HG03521 (cell line): ENCODE results near the gene TMEM116.
"Not testable (repeated sequence)": the region's sequence is repeated elsewhere in the genome, so short reads cannot be mapped to it uniquely, and the experiment has no call there.

Experiments
- ATAC-seq: cut with Tn5 transposase; IDR thresholded peaks from one replicate; pipeline ENCODE4 v1.9.1; 2021; ENCODE audit warnings: mild to moderate bottlenecking, moderate library complexity; ENCODE audit not compliant: unreplicated experiment

Gene TMEM116

DNA sequence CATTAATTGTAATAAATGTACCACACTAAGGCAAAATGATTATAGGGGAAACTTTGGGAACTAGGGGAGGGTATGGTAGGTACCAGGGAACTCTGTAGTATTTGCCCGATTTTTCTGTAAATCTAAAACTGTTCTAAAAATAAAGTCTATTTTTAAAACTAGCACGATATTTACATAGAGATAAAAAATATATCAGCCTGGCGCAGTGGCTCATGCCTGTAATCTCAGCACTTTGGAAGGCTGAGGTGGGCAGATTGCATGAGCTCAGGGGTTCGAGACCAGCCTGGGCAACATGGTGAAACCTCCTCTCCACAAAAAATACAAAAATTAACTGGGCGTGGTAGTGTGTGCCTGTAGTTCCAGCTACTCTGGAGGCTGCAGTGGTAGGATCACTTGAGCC, 32.4 kb downstream of the TMEM116 start:
- no peak for ATAC-seq

DNA sequence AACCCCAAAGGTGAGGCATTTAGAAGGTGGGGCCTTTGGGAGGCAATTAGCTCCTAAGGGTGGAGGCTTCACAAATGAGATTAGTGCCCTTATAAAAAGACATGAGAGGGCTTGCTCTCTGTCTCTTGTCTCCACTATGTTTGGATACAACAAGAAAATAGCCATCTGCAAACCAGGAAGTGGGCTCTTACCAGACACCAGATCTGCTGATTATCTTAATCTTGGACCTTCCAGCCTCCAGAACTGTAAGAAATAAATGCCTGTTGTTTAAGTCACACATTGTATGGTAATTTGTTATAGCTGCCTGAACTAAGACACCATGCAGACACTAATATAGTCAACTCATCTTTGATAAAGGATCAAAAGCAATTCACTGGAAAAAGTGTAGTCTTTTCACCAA, 34.4 kb downstream of the TMEM116 start:
- ATAC-seq, result no peak

DNA sequence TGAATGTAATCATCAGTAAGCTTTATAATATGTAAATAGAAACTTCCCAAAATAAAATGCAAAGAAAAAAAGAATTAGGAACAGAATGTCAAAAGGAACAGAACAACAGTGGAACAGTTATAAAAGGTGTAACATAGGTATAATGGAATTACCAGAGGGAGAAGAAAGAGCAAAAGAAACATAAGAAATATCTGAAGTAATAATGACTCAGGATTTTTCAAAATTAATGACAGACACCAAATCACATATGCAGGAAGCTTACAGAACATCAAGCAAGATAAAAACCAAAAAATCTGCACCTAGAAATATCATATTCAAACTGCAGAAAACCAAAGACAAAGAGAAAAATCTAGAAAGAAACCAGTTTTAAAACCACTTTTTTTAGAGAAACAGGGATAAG, 36.1 kb downstream of the TMEM116 start:
- ATAC-seq, result no peak

DNA sequence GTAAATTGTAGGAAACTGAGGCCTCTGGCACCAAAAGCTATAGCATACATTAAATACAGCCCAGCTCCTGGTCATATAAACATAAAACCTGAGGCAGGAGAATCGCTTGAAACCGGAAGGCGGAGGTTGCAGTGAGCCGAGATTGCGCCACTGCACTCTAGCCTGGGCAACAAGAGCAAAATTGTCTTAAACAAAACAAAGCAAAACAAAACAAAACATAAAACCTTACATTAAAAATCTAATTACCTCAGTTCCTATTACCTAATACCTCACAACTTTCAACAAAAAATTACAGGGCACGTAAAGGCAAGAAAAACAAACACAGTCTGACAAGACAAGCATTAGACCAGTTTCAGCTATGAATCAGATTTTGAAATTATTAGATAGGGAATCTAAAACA, 36.7 kb downstream of the TMEM116 start:
- ATAC-seq, result no peak

DNA sequence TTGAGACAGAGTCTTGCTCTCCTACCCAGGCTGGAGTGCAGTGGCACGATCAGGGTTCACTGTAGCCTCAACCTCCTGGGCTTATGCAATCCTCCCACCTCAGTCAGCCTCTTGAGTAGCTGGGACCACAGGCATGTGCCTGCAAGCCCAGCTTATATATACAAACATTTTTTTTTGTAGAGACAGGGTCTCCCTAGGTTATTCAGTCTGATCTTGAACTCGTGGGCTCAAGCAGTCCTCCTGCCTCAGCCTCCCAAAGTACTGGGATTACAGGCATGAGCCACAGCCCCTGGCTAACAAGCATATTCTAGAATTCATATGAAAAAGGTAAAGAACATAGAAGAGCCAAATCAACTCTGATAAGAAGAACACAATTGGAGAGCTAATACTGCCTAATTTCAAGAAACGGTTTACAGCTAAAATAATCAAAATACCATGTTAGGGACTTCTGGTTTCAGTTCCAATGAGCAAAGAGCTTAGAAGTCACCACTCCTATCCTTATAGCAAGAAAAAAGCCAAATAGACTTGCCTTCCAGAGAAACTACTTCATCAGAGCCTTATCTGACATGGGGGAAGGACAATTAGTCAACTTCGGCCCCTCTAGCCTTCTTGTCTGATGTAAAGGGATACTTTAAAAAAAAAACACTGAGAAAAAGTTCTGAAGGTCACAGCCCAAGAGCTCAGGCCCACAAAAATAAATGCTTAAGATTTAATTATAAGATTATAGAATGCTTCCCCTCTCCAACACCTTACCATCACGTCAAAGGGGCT, 37.6 kb downstream of the TMEM116 start:
- ATAC-seq, result no peak

DNA sequence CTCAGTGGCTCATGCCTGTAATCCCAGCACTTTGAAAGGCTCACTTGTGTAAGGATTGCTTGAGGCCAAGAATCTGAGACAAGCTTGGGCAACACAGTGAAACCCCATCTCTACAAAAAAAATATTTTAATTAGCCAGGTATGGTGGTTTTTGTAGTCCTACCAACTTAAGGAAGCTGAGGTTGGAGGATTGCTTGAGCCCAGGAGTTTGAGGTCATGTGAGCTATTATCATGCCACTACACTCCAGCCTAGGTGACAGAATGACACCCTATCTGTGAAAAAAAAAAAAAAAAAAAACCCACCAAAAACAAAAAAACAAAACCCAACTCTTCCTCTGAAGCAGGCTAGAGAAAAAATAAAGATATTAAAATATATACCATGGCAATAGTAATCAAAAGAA, 41.2 kb downstream of the TMEM116 start:
- ATAC-seq, result no peak

DNA sequence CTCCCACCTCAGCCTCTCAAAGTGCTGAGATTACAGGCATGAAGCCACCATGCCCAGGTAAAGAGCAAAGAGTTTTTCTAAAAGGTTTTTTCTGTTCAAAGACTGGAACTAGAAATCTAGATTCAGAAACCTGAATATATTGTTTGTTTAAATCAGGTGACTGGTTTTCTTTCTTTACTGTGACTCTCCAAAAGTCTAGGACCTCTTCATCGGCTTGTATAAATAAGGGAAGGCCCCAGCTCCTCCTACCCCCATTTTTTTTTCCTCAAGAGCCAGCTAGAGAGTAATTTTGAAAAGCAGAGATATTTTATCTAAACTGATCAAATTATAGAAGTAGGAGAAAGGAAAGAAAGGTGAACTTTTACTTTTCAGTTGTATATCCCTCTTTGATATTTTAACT, 48.0 kb downstream of the TMEM116 start:
- ATAC-seq, result no peak

DNA sequence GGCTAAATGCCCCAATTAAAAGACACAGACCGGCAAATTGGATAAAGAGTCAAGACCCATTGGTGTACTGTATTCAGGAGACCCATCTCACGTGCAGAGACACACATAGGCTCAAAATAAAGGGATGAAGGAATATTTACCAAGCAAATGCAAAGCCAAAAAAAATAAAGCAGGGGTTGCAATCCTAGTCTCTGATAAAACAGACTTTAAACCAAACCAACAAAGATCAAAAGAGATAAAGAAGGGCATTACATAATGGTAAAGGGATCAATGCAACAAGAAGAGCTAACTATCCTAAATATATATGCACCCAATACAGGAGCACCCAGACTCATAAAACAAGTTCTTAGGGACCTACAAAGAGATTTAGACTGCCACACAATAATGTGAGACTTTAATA, 53.4 kb downstream of the TMEM116 start:
- not testable (repeated sequence) for ATAC-seq

DNA sequence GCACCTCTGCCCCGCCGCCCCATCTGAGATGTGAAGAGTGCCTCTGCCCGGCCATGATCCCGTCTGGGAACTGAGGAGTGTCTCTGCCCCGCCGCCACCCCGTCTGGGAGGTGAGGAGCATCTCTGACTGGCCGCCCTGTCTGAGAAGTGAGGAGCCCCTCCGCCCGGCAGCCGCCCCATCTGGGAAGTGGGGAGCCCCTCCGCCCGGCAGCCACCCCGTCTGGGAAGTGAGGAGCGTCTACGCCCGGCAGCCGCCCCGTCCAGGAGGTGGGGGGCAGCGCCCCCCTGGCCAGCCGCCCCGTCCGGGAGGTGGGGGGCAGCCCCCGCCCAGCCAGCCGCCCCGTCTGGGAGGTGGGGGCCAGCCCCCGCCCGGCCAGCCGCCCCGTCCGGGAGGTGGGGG, 55.7 kb downstream of the TMEM116 start:
- not testable (repeated sequence) for ATAC-seq

DNA sequence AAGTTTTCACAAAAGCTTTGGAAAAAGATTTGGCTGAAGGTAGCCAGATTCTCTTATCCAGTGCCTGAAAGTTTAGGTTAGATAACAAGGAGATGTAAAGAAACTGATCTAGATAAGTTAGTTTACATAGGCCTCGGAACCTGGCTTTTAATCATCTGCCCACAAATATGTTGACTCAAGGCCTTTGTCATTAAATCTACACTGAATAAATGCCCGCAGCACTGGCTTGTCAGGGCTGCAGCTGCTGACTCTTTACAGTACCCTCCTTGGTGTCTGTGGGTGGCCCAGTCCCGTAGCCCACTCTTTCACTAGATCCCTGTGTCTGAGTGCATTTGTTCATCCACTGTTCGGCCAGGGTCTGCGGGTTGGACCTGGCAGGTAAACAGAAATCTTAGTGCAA, 58.0 kb downstream of the TMEM116 start:
- ATAC-seq, result no peak

DNA sequence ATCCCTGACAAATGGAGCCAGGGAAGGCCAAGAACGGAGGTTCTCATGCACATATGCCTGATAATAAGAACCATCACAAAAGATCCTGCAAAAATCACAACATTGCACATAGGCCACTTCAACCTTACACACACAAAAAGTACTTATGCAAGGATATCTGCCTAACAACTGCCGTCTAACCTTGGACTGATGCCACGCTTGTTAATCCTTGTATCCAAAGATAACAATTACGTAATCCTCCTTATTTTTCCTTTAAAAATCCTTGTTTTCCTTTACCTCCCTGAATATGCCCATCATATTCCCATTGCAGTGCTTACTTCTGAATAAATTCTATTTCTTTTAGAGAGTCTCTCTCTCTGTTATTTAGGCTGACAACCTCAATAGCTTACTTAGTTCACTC, 59.5 kb downstream of the TMEM116 start:
- no peak for ATAC-seq

DNA sequence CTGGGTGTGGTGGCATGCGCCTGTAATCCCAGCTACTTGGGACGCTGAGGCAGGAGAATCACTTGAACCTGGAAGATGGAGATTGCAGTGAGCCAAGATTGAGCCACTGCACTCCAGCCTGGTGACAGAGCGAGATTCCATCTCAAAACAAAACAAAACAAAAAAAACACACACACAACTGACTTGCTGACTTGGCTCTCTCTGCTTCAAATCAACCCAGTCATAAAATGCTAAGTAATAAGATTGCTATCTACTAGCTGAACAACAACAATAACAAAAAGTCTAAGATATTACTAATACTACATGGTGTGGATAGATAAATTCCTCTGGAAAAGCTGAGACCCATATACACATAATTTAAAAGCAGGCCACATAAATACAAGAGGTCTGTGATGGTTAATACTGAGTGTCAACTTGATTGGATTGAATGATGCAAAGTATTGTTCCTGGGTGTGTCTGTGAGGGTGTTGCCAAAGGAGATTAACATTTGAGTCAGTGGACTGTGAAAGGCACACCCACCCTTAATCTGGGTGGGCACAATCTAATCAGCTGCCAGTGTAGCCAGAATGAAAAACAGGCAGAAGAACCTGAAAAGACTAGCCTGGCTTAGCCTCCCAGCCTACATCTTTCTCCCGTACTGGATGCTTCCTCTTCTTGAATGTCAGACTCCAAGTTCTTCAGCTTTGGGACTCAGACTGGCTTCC, 60.7 kb downstream of the TMEM116 start:
- not testable (repeated sequence) for ATAC-seq

DNA sequence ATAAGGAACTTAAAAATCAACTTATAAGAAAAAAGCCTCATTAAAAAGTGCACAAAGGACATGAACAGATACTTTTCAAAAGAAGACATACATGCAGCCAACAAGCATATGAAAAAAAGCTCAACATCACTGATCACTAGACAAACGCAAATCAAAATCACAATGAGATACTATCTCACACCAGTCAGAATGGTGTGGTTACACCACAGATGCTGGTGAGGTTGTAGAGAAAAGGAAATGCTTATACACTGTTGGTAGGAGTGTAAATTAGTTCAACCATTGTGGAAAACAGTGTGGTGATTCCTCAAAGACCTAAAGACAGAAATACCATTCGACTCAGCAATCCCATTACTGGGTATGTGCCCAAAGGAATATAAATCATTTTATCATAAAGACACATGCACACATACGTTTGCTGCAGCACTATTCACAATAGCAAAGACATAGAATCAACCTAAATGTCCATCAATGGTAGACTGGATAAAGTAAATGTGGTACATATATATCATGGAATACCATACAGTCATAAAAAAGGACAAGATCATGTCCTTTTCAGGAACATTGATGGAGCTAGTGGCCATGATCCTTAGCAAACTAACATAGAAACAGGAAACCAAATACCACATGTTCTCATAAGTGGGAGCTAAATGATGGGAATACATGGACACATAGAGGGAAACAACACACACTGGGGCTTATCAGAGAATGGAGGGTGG, 61.8 kb downstream of the TMEM116 start:
- ATAC-seq, result not testable (repeated sequence)

DNA sequence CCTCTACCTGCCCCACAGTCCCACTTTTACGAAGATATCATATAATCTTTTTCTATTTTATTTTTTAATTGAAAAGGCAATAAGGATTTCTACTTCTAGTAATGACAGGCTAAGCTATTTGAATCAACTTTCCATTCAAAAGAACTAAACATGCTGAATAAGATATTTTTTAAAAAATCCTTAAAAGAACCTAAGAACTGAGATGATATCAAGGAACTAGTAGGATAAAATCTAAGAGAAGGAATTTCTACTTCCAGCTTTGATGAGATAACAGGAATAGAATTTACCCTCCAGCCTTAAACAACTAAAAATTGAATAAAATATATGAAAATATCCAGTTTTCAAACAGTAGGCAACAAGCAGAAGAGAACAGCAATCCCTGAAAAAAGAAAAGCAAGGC, 69.0 kb downstream of the TMEM116 start:
- no peak for ATAC-seq

DNA sequence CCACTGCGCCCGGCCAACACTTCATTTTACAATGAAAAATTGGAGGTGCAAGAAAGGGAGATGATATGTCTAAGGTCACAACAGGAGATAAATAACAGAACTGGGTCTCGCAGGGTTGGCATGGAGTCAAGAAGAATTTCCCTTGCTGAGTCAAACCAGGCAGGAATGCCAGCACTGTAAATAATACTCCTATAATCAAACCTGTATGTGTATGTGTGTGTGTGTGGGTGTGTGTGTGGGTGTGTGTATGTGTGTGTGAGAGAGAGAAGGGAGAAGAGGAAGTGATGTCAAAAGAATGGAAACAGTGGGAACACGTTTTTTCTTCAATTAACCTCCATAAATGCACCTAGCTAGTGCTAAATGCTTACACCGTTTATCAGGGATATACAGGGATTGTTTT, 70.4 kb downstream of the TMEM116 start:
- no peak for ATAC-seq

DNA sequence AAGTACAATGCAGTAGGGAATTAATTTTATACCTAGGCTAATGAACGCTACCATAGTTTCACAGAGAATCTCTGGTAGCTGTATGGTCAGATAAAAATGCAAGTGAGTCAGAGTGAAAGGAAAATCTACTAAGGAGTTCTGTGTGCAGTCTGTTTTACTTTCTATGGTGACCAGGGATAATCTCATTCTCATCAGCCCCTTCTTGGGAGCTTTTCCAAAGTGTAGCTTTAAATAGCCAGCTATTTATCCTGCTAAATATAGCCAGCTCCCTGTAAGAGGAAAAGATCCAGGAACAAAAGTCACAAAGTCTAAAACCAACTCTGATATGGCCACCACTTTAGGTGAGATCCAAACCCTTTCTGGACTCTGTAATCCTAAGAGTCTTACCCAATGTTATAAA, 75.5 kb downstream of the TMEM116 start:
- no peak for ATAC-seq

DNA sequence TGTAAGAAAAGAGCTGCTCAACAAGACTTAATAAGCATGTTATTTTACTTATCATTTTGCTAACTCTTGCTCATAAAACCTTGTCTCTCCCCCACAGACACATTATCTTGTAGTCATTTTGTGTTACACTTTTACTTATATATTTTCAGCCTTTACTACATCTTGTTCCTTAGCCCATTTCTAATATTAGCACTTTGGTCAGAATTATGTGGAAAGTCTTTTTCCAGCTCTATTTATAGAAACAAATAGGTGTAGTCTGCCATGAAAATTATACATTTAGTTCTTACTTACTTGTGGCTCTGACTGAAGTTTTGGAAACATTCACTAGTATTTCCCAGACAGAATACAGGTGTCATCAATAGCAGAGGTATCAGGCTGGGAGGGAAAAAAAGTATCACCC, 76.1 kb downstream of the TMEM116 start:
- no peak for ATAC-seq

DNA sequence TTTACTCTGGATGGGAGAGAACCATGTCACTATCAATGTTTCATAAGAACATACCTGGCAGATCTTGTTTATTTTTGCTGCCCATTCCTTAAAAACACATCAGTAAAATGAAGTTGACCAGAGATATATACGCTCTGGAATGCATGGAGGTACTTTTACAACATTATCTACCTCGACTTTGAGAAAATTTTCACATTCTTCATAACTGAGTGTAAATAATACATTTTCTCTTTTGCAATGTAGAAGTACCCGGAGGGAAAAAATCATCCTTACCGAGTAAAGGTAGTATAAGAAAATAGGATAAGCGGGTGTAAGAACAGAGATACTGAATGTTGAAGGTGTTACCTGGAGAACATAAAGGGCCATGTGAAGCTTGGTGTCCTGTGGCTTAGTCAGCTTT, 80.7 kb downstream of the TMEM116 start:
- ATAC-seq, result no peak

DNA sequence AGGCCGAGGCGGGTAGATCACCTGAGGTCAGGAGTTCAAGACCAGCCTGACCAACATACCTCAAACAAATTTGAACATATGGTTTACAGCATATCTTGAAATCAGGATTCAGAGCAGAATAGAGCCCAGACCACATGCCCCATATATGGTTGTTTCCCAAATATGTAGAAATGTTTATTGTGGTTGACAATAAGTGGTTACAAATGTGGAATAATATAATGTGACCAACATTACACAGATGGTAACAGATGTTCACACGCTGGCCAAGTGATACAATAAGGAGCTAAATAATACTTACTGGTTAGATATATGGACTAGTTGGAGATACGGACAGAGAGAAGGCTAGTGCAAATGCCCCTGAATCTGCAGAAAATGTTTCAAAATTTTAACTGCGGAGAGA, 85.6 kb downstream of the TMEM116 start:
- no peak for ATAC-seq

DNA sequence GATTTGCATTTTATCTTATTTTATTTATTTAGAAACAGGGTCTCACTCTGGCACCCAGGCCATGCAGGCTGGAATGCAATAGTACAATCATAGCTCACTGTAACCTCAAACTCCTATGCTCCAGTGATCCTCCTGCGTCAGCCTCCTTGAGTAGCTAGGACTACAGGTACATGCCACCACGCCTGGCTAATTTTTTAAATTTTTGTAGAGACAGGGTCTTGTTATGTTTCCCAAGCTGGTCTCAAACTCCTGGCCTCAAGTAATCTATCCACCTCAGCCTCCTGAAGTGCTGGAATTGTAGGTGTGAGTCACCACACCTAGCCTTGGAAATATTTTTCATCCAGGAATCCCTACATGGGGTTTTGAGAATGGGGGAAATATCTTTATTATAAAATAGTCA, 86.3 kb downstream of the TMEM116 start:
- no peak for ATAC-seq

DNA sequence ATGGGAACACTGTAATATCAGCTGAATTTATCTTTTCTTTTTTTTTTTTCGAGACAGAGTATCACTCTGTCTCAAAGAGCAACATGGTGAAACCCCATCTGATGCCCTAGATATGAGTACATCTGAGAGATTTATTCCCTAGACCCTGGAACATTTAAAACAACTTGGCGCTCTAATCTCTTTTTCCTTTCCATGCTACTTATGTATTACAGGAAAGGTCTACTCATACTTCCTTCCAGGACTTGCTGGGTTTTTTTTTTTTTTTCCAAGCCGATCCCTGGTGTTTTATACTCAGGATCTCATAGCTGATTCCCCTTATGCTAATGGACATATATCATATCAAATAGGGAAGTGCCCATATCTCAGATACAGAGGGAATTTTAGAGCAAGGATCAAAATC, 87.8 kb downstream of the TMEM116 start:
- no peak for ATAC-seq

DNA sequence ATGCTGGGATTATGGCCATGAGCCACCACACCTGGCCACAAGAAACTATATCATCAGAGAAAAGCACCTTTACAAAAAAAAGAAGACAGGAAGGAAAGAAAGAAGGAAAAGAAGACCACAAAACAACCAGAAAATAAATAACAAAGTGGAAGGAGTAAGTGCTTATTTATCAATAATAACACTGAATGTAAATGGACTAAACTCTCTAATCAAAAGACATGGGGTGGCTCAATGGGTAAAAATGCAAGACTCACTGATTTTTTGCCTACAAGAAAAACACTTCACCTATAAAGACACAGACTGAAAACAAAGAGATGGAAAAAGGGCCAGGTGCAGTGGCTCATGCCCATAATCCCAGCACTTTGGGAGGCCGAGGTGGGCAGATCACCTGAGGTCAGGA, 105.2 kb downstream of the TMEM116 start:
- ATAC-seq, result no peak
